HG02938 (cell line): ENCODE measurements around the gene PLCB1.

Experiments
- ATAC-seq: cut with Tn5 transposase; IDR thresholded peaks from one replicate; pipeline ENCODE4 v1.9.1; 2021; ENCODE audit warnings: mild to moderate bottlenecking, moderate library complexity; ENCODE audit not compliant: unreplicated experiment

The PLCB1 gene

GRCh38 chr20:8578161-8578865 is 446.2 kb downstream of the PLCB1 start:
- ATAC-seq: no peak

DNA sequence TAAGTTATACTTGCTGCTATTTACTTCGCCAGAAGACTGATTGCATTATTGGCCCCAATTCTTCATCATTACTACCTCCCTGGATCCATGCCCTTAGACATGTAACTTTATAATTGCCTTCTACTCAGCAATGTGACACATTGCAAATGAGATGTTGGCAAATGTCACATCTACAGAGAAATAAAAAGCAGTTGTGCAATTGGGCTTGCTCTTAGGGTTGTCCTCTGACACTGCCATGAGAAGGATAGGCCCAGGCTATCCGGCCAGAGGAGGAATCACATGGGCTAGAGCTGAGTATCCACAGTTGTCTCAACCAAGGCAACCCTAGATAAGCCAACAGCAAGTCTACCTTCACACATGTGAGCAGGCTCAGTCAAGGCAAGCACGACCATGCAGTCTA is 447.0 kb downstream of the PLCB1 start:
- ATAC-seq: no peak

DNA sequence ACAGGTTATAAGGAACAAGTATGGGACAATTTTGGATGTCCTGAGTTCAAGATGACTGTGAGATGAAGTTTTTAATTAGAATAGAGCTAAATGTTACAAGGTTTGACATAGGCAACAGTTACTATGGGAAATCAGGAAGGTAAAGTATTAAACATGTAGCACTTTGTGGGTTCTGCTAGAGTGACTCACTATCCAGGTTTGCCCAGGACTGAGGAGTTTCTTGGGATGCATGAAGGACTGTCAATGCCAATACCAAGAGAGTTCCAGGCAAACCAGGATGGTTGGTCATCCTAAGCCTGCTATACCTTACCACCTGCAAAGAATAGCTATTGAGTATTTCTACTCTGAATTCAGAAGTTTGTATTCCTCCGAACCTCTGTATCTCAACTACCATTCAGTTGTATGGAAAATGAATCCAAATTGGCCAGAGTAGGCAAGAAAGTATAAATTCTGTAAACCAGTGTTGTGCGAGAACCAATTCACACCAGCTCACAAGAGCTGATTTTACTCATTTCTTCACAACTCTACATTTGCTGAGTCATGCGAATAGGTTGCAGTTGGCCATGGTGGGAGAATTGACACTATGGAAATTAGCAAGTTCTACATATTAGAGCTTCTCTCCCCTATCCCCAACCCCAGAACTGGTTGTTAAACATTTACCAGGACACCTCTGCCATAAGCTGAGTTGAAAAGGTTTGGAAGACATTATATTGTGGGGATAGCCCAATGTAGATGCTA is 449.5 kb downstream of the PLCB1 start:
- no peak for ATAC-seq

GRCh38 chr20:8583012-8583565 is 451.0 kb downstream of the PLCB1 start:
- ATAC-seq: no peak

GRCh38 chr20:8583566-8584043 is 451.5 kb downstream of the PLCB1 start:
- ATAC-seq: no peak

- no peak for ATAC-seq
Measured at GRCh38 chr20:8587251-8587650, 455.2 kb downstream of the PLCB1 start.

DNA sequence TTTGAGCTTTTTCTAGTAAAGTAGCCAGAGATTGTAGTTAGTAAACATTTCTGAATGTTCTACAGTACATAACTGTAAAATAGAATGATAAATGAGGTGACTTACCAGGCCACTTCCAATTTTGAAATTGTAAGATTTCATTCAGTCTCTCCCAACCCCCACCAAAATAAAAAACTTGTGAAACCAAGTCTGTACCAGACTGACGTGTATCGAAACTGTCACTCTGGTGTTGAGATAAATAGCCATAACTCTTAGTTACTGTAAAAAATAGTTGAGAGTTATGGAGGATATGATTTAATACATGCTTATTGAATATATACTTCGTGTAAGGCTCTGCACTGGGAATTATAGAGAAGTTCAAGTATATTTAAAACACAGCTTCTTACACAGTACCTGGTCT is 455.7 kb downstream of the PLCB1 start:
- peak; percentile 76 for ATAC-seq

GRCh38 chr20:8589956-8590355 is 457.9 kb downstream of the PLCB1 start:
- no peak for ATAC-seq

GRCh38 chr20:8600910-8601541 is 469.0 kb downstream of the PLCB1 start:
- peak; percentile 2 for ATAC-seq

- ATAC-seq: peak; percentile 84
Measured at GRCh38 chr20:8601542-8601912, 469.5 kb downstream of the PLCB1 start.

DNA sequence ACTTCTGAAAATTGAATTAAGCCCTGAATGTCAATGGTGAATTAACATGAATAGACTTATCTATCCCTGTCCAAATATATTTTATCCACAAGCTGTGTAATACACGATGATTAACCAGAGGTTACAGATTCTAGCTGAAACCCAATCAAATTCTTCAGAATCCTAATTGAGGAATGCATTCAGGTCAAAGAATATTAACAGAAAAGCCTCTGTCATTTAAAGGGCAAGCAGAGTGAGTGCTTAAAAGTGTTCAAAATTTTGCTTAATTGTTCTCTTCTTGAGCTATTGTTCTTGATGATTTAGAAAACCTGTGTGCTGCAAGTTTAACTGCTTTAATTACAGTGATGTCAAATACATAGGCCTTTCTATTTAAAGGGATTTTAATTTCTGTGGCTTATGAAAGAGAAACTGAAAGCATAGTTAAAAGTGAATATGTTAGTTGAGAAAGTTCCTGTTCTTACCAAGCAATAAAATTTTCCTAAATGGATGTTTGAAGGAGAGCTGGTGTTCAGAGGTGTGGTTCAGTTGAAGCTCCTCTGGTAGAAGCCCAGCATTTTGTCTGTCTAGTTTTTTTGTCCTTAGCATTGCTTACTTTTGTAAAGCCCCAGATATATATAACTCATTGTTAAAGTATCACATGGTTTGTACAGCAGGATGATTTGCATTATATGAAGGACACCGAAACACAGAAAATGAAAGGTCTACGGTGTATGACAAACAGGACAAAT is 470.5 kb downstream of the PLCB1 start:
- peak; percentile 91 for ATAC-seq

- ATAC-seq: no peak
Measured at GRCh38 chr20:8608470-8608869, 476.4 kb downstream of the PLCB1 start.

GRCh38 chr20:8616792-8617191 is 484.7 kb downstream of the PLCB1 start:
- no peak for ATAC-seq

- ATAC-seq: no peak
Measured at GRCh38 chr20:8621001-8621400, 488.9 kb downstream of the PLCB1 start.

DNA sequence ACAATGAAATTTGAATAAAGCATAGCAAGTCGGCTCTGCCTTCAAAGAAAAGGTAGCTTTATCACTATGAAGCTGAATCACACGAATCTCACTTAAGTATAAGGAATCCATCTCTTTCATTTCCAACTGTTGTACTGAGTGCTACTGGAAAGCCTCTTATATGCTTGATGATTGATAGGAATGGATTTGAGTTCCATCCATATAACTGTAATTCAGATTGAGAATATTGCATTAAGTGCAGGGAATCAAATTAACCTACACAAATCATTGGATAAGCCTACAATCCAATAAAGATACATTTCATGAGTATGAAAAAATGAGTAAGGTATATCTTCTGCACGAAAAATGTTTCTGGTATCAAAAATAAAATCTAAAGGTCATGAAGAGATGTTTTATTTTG is 492.0 kb downstream of the PLCB1 start:
- no peak for ATAC-seq

- no peak for ATAC-seq
Measured at GRCh38 chr20:8624616-8625015, 492.6 kb downstream of the PLCB1 start.

GRCh38 chr20:8627340-8628004 is 495.4 kb downstream of the PLCB1 start:
- no peak for ATAC-seq

- no peak for ATAC-seq
Measured at GRCh38 chr20:8631271-8631670, 499.2 kb downstream of the PLCB1 start.

DNA sequence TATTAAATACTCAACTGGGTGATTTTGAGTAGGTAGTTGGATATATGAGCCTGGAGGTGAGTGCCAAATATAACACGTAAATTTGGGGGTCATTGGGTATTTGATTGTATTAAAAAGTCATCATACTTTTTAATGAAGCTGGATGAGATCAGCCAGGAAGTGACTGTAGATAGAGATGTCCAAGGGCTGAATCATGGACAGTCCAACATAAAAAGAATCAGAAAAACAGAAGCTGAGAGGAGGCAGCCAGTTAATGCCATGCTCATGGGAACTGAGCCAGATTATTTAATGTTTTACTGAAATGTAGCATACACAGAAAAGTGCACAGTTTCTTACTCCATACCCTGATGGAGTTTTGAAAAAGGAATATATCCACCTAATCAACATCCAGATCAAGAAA is 501.3 kb downstream of the PLCB1 start:
- no peak for ATAC-seq

GRCh38 chr20:8635048-8635572 is 503.0 kb downstream of the PLCB1 start:
- ATAC-seq: no peak
